Measurements from ENCODE around the gene CELSR2. TPM values are rescaled to one million over a fixed set of nuclear protein-coding genes. Genes with fewer than 3 reads are reported as not detected.

CELSR2 gene
- total and polyA plus RNA-seq, 4 donors, result 13.4 to 77.3 (median 53.4) TPM

- peaks cover 50% of the 10 kb centered on the region for H3K36me3 ChIP-seq (ENCODE audit: control insufficient read depth, insufficient read depth, low read length)
- H3K4me1 ChIP-seq (ENCODE audit: control insufficient read depth, insufficient read depth, low read length), result peaks cover 3% of the 10 kb centered on the region
- no CpG with 5 or more reads among the region's 1 CpG for WGBS (ENCODE audit: insufficient coverage)
- no peak overlapping the region for H3K4me3 ChIP-seq (ENCODE audit: low read depth, low read length)
- DNase-seq (ENCODE audit: low read depth in 4 of 6, low spot score in 6 of 6), result no peak
- no peaks in the 10 kb centered on the region for H3K27me3 ChIP-seq (ENCODE audit: control insufficient read depth, insufficient read depth, low read length)
- no peak overlapping the region for H3K27ac ChIP-seq (ENCODE audit: low read depth, low read length)
- no peaks in the 10 kb centered on the region for H3K9me3 ChIP-seq (ENCODE audit: control insufficient read depth, insufficient read depth, low read length)
These were observed 65.5 kb downstream of the CELSR2 start for GRCh38 chr1:109314795-109315194.

- Histone ChIP-seq H3K9me3 (ENCODE audit: control insufficient read depth, insufficient read depth, low read length) (no peaks in the 10 kb centered on the region), H3K27ac (ENCODE audit: low read depth, low read length) (no peak overlapping the region), H3K4me3 (ENCODE audit: low read depth, low read length) (no peak overlapping the region), H3K4me1 (ENCODE audit: control insufficient read depth, insufficient read depth, low read length) (peaks cover 3% of the 10 kb centered on the region), H3K27me3 (ENCODE audit: control insufficient read depth, insufficient read depth, low read length) (no peaks in the 10 kb centered on the region), H3K36me3 (ENCODE audit: control insufficient read depth, insufficient read depth, low read length) (peaks cover 51% of the 10 kb centered on the region)
- 90% methylated on average over 3 of the region's 4 CpGs for WGBS (ENCODE audit: insufficient coverage)
- DNase-seq (ENCODE audit: low read depth in 4 of 6, low spot score in 6 of 6), result no peak
These were observed 65.9 kb downstream of the CELSR2 start for GRCh38 chr1:109315288-109315687.

DNA sequence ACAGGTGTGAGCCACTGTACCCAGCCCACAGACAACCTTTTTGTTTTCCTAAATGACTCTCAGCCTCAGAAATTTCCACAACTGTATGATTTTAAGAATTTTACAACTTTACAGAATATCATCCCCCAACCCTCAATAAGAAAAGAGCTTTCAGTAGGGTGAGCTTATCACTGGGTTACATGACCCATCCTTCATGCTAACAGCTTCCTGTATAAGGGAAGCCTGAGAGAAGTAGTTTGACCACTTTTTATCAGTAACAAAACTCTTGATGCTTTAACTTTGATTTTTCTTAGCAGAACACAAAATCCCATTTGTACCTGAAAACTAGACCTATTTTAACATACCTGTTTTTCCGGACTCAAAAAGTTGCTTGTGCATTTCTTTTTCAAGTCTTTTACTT, 67.2 kb downstream of the CELSR2 start:
- WGBS (ENCODE audit: insufficient coverage), result 100% methylated on average over 1 of the region's 1 CpG
- H3K9me3 ChIP-seq (ENCODE audit: control insufficient read depth, insufficient read depth, low read length), result no peaks in the 10 kb centered on the region
- no peak for DNase-seq (ENCODE audit: low read depth in 4 of 6, low spot score in 6 of 6)
- H3K4me1 ChIP-seq (ENCODE audit: control insufficient read depth, insufficient read depth, low read length), result peaks cover 3% of the 10 kb centered on the region
- no peaks in the 10 kb centered on the region for H3K27me3 ChIP-seq (ENCODE audit: control insufficient read depth, insufficient read depth, low read length)
- no peak overlapping the region for H3K27ac ChIP-seq (ENCODE audit: low read depth, low read length)
- H3K4me3 ChIP-seq (ENCODE audit: low read depth, low read length), result no peak overlapping the region
- H3K36me3 ChIP-seq (ENCODE audit: control insufficient read depth, insufficient read depth, low read length), result peaks cover 46% of the 10 kb centered on the region

- H3K36me3 ChIP-seq (ENCODE audit: control insufficient read depth, insufficient read depth, low read length), result peaks cover 64% of the 10 kb centered on the region
- 83% methylated on average over 3 of the region's 3 CpGs for WGBS (ENCODE audit: insufficient coverage)
- no peak overlapping the region for H3K27ac ChIP-seq (ENCODE audit: low read depth, low read length)
- H3K4me1 ChIP-seq (ENCODE audit: control insufficient read depth, insufficient read depth, low read length), result no peaks in the 10 kb centered on the region
- no peak overlapping the region for H3K4me3 ChIP-seq (ENCODE audit: low read depth, low read length)
- DNase-seq (ENCODE audit: low read depth in 4 of 6, low spot score in 6 of 6), result no peak
- no peaks in the 10 kb centered on the region for H3K9me3 ChIP-seq (ENCODE audit: control insufficient read depth, insufficient read depth, low read length)
- H3K27me3 ChIP-seq (ENCODE audit: control insufficient read depth, insufficient read depth, low read length), result no peaks in the 10 kb centered on the region
These were observed 69.8 kb downstream of the CELSR2 start for GRCh38 chr1:109319114-109319513.

DNA sequence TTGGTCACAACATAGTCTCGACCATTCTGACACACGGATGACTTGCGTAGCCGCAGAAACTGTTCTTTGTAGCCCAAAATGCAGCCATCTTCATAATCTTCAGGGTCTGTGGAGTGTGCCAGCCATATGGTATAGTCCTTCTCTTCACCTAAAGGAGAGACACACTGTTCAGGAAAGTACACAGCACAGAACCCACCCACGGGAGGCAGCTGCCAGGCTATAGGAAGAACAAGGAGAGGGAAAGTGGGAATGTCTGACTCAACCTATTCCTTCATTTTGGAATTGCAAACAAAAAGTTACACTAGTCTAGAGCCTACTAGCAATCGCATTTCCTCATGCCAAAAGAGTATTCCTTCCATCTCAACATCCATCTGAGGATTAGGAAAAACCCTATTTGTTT, 73.6 kb downstream of the CELSR2 start:
- H3K4me1 ChIP-seq (ENCODE audit: control insufficient read depth, insufficient read depth, low read length), result no peaks in the 10 kb centered on the region
- no peaks in the 10 kb centered on the region for H3K9me3 ChIP-seq (ENCODE audit: control insufficient read depth, insufficient read depth, low read length)
- no peak overlapping the region for H3K4me3 ChIP-seq (ENCODE audit: low read depth, low read length)
- H3K27ac ChIP-seq (ENCODE audit: low read depth, low read length), result no peak overlapping the region
- no peak for DNase-seq (ENCODE audit: low read depth in 4 of 6, low spot score in 6 of 6)
- no peaks in the 10 kb centered on the region for H3K27me3 ChIP-seq (ENCODE audit: control insufficient read depth, insufficient read depth, low read length)
- H3K36me3 ChIP-seq (ENCODE audit: control insufficient read depth, insufficient read depth, low read length), result peaks cover 67% of the 10 kb centered on the region
- 100% methylated on average over 5 of the region's 6 CpGs for WGBS (ENCODE audit: insufficient coverage)

Other genes with a start within 250 kb of the CELSR2 start
- 10 to 100 TPM; 36.0 to 92.9 TPM for gene WDR47, start 207.4 kb upstream of the CELSR2 start, total RNA-seq
- gene WDR47, start 207.4 kb upstream of the CELSR2 start, polyA plus RNA-seq (ENCODE audit: insufficient read length in 2 of 2), result 10 to 100 TPM; 61.8 to 77.3 TPM
- 10 to 100 TPM; 23.6 to 91.6 TPM for gene TAF13, start 173.5 kb upstream of the CELSR2 start, total RNA-seq
- gene TAF13, start 173.5 kb upstream of the CELSR2 start, polyA plus RNA-seq (ENCODE audit: insufficient read length in 2 of 2), result 10 to 100 TPM; 66.6 to 90.8 TPM
- gene TMEM167B, start 158.8 kb upstream of the CELSR2 start, total RNA-seq, result 10 to 100 TPM; 45.2 to 51.2 TPM
- 10 to 100 TPM; 31.8 to 37.3 TPM for gene TMEM167B, start 158.8 kb upstream of the CELSR2 start, polyA plus RNA-seq (ENCODE audit: insufficient read length in 2 of 2)
- 1 to 10 TPM; 4.0 to 9.3 TPM for gene ELAPOR1, start 135.4 kb upstream of the CELSR2 start, total RNA-seq
- 1 to 10 TPM; 6.6 to 9.2 TPM for gene ELAPOR1, start 135.4 kb upstream of the CELSR2 start, polyA plus RNA-seq (ENCODE audit: insufficient read length in 2 of 2)
- gene SARS1, start 35.6 kb upstream of the CELSR2 start, total RNA-seq, result 100 to 1,000 TPM; 127 to 150 TPM
- gene SARS1, start 35.6 kb upstream of the CELSR2 start, polyA plus RNA-seq (ENCODE audit: insufficient read length in 2 of 2), result 100 to 1,000 TPM; 162 to 164 TPM
- 10 to 100 TPM in 1 of 2 donors, 1 to 10 TPM in 1; 9.0 to 27.4 TPM for gene PSRC1, start 33.6 kb downstream of the CELSR2 start, total RNA-seq
- 10 to 100 TPM; 36.9 to 37.1 TPM for gene PSRC1, start 33.6 kb downstream of the CELSR2 start, polyA plus RNA-seq (ENCODE audit: insufficient read length in 2 of 2)
- gene MYBPHL, start 57.5 kb downstream of the CELSR2 start, total RNA-seq, result under 1 TPM in 1 of 2 donors, not detected in 1; 0.11 TPM
- under 1 TPM; 0.22 to 0.68 TPM for gene MYBPHL, start 57.5 kb downstream of the CELSR2 start, polyA plus RNA-seq (ENCODE audit: insufficient read length in 2 of 2)
- gene SORT1, start 148.4 kb downstream of the CELSR2 start, total RNA-seq, result 10 to 100 TPM; 30.1 to 78.6 TPM
- gene SORT1, start 148.4 kb downstream of the CELSR2 start, polyA plus RNA-seq (ENCODE audit: insufficient read length in 2 of 2), result 10 to 100 TPM; 59.1 to 65.3 TPM
- 10 to 100 TPM; 33.3 to 67.6 TPM for gene PSMA5, start 176.9 kb downstream of the CELSR2 start, total RNA-seq
- gene PSMA5, start 176.9 kb downstream of the CELSR2 start, polyA plus RNA-seq (ENCODE audit: insufficient read length in 2 of 2), result 10 to 100 TPM; 69.9 to 86.0 TPM
- under 1 TPM; 0.10 to 0.72 TPM for gene SYPL2, start 217.0 kb downstream of the CELSR2 start, total RNA-seq
- 1 to 10 TPM in 1 of 2 donors, under 1 TPM in 1; 0.79 to 1.1 TPM for gene SYPL2, start 217.0 kb downstream of the CELSR2 start, polyA plus RNA-seq (ENCODE audit: insufficient read length in 2 of 2)
- gene ATXN7L2, start 234.4 kb downstream of the CELSR2 start, total RNA-seq, result 1 to 10 TPM; 1.6 to 7.1 TPM
- gene ATXN7L2, start 234.4 kb downstream of the CELSR2 start, polyA plus RNA-seq (ENCODE audit: insufficient read length in 2 of 2), result 10 to 100 TPM; 15.8 to 17.1 TPM
- gene CYB561D1, start 244.6 kb downstream of the CELSR2 start, total RNA-seq, result 1 to 10 TPM; 4.7 to 6.1 TPM
- 1 to 10 TPM; 7.4 to 8.5 TPM for gene CYB561D1, start 244.6 kb downstream of the CELSR2 start, polyA plus RNA-seq (ENCODE audit: insufficient read length in 2 of 2)

Data from spinal cord (tissue), 10 donors.